ENCODE measurements around the gene ABCB7. TPM values are rescaled to one million over a fixed set of nuclear protein-coding genes. Genes with fewer than 3 reads are reported as not detected.
"Not testable (repeated sequence)": the region's sequence is repeated elsewhere in the genome, so short reads cannot be mapped to it uniquely, and the experiment has no call there.

Gene ABCB7
- total and polyA plus RNA-seq, 2 of the 4 experiments (the other 2 are of a cell fraction), result 9.3 to 15.8 TPM

DNA sequence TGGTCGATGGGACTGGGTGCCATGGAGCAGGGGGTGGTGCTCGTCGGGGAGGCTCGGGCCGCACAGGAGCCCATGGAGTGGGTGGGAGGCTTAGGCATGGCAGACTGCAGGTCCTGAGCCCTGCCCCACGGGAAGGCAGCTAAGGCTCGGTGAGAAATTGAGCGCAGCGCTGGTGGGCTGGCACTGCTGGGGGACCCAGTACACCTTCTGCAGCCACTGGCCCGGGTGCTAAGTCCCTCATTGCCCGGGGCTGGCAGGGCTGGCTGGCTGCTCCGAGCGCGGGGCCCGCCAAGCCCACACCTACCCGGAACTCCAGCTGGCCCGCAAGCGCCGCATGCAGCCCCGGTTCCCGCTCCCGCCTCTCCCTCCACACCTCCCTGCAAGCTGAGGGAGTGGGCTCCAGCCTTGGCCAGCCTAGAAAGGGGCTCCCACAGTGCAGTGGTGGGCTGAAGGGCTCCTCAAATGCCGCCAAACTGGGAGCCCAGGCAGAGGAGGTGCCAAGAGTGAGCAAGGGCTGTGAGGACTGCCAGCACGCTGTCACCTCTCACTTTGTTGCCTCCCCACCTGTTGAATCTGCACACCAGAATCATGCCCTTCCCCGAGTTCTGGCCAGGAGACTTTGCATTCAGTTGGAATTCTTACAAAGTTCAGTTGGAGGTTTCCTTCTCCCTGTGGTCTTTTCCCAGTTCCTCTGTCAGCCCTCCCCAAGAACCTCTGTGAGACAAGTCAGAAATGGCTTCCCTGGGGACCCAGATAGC is 23.6 kb upstream of the ABCB7 start:
- H3K4ac ChIP-seq (ENCODE audit: low read depth, low read length); POLR2A ChIA-PET (ENCODE audit: unreplicated experiment); H3K9ac ChIP-seq (ENCODE audit: low read depth, low read length); H2AK9ac ChIP-seq (replicated peaks; ENCODE audit: low read depth, low read length, poor library complexity); H3K79me1 ChIP-seq (ENCODE audit: low read depth in 1 of 2, low read length in 2 of 2); in situ Hi-C loops (cut with MboI; ENCODE audit: low sequenced_read_pairs); H3K4me2 ChIP-seq (ENCODE audit: low read depth, low read length); BruUV-seq (replicated peaks); ATAC-seq (ENCODE audit: low read depth); H3K4me3 ChIP-seq (ENCODE audit: insufficient read depth, low read depth, low read length); H3K56ac ChIP-seq (ENCODE audit: extremely low read depth, insufficient read depth, low read length); H3K4me1 ChIP-seq (ENCODE audit: control insufficient read depth, insufficient read depth, low read length); H4K8ac ChIP-seq (ENCODE audit: low read depth in 2 of 2, low read length in 2 of 2); H3K18ac ChIP-seq (ENCODE audit: low read depth, low read length); H3K23ac ChIP-seq (ENCODE audit: low read depth, low read length); dilution Hi-C loops (cut with HindIII; ENCODE audit: low sequenced_read_pairs, unreplicated experiment); H2AK5ac ChIP-seq (ENCODE audit: low read depth, low read length); H3K27me3 ChIP-seq (ENCODE audit: control insufficient read depth, insufficient read depth, low read length); intact Hi-C loops (cut with micrococcal nuclease); H2BK15ac ChIP-seq (ENCODE audit: low read depth, low read length); H4K5ac ChIP-seq (ENCODE audit: low read depth, low read length); DNase-seq; CTCF ChIA-PET; H2BK120ac ChIP-seq (ENCODE audit: low read depth, low read length); H3K27ac ChIP-seq (ENCODE audit: insufficient read depth, low read length); H2AFZ ChIP-seq (replicated peaks; ENCODE audit: low read length, poor library complexity); H2BK5ac ChIP-seq (ENCODE audit: low read depth, low read length, poor library complexity, severe bottlenecking); H4K91ac ChIP-seq (ENCODE audit: insufficient read depth, low read depth, low read length); H3K9me1 ChIP-seq (ENCODE audit: insufficient read depth, low read length); H2BK20ac ChIP-seq (ENCODE audit: low read depth, low read length); H4K20me1 ChIP-seq (ENCODE audit: insufficient read depth, low read length); H3K36me3 ChIP-seq (ENCODE audit: control insufficient read depth, insufficient read depth, low read length); H3K9me3 ChIP-seq (ENCODE audit: control insufficient read depth, insufficient read depth, low read length); H3K14ac ChIP-seq (replicated peaks; ENCODE audit: low read depth, low read length): not testable (repeated sequence)
- no CpG with 5 or more reads among the region's 25 CpGs for WGBS, 2 experiments (ENCODE audit: extremely low coverage in 2 of 2, insufficient read length in 1 of 2)

DNA sequence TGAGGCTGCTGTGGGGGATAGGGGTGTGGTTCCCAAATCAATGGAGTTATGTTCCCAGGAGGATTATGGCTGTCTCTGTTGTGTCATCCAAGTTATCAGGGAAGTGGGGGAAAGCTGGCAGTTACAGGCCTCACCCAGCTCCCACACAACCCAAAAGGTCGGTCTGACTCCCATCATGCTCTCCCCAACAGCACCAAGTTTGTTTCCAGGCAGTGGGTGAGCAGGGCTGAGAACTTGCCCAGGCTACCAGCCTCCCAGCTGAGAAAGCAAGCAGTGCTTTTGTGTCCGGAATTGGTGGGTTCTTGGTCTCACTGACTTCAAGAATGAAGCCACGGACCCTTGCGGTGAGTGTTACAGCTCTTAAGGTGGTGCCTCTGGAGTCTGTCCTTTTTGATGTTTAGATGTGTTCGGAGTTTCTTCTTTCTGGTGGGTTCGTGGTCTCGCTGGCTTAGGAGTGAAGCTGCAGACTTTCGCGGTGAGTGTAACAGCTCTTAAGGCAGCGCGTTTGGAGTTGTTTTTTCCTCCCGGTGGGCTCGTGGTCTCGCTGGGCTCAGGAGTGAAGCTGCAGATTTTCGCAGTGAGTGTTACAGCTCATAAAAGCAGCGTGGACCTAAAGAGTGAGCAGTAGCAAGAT is 16.3 kb upstream of the ABCB7 start:
- H2BK20ac ChIP-seq (ENCODE audit: low read depth, low read length); H3K79me1 ChIP-seq (ENCODE audit: low read depth in 1 of 2, low read length in 2 of 2); in situ Hi-C loops (cut with MboI; ENCODE audit: low sequenced_read_pairs); H2BK5ac ChIP-seq (ENCODE audit: low read depth, low read length, poor library complexity, severe bottlenecking); BruUV-seq (replicated peaks); H4K91ac ChIP-seq (ENCODE audit: insufficient read depth, low read depth, low read length); H3K4me3 ChIP-seq (ENCODE audit: insufficient read depth, low read depth, low read length); H3K4me1 ChIP-seq (ENCODE audit: control insufficient read depth, insufficient read depth, low read length); H2AK5ac ChIP-seq (ENCODE audit: low read depth, low read length); H4K20me1 ChIP-seq (ENCODE audit: insufficient read depth, low read length); H2BK120ac ChIP-seq (ENCODE audit: low read depth, low read length); CTCF ChIA-PET; H3K9me3 ChIP-seq (ENCODE audit: control insufficient read depth, insufficient read depth, low read length); H4K8ac ChIP-seq (ENCODE audit: low read depth in 2 of 2, low read length in 2 of 2); H3K9me1 ChIP-seq (ENCODE audit: insufficient read depth, low read length); H3K56ac ChIP-seq (ENCODE audit: extremely low read depth, insufficient read depth, low read length); H4K5ac ChIP-seq (ENCODE audit: low read depth, low read length); H2AFZ ChIP-seq (replicated peaks; ENCODE audit: low read length, poor library complexity); H3K9ac ChIP-seq (ENCODE audit: low read depth, low read length); H3K23ac ChIP-seq (ENCODE audit: low read depth, low read length); DNase-seq; H2AK9ac ChIP-seq (replicated peaks; ENCODE audit: low read depth, low read length, poor library complexity); ATAC-seq (ENCODE audit: low read depth); H3K4ac ChIP-seq (ENCODE audit: low read depth, low read length); intact Hi-C loops (cut with micrococcal nuclease); H3K14ac ChIP-seq (replicated peaks; ENCODE audit: low read depth, low read length); H3K36me3 ChIP-seq (ENCODE audit: control insufficient read depth, insufficient read depth, low read length); dilution Hi-C loops (cut with HindIII; ENCODE audit: low sequenced_read_pairs, unreplicated experiment); H3K18ac ChIP-seq (ENCODE audit: low read depth, low read length); H3K4me2 ChIP-seq (ENCODE audit: low read depth, low read length); H3K27ac ChIP-seq (ENCODE audit: insufficient read depth, low read length); H3K27me3 ChIP-seq (ENCODE audit: control insufficient read depth, insufficient read depth, low read length); POLR2A ChIA-PET (ENCODE audit: unreplicated experiment); H2BK15ac ChIP-seq (ENCODE audit: low read depth, low read length): not testable (repeated sequence)
- WGBS, 2 experiments (ENCODE audit: extremely low coverage in 2 of 2, insufficient read length in 1 of 2), result 83% methylated on average over 1 of the region's 16 CpGs; no CpG with 5 or more reads in 1 of the 2 experiments

All from IMR-90 (cell line).